Testis (tissue), 3 donors: ENCODE results near the gene HSPA6. TPM values are rescaled to one million over a fixed set of nuclear protein-coding genes. Genes with fewer than 3 reads are reported as not detected.
"Not testable (repeated sequence)": the region's sequence is repeated elsewhere in the genome, so short reads cannot be mapped to it uniquely, and the experiment has no call there.

Source experiments
- DNase-seq: peaks from one replicate; pipeline ENCODE4 v3.0.0-alpha.2; 2019
- H3K27ac ChIP-seq, 2 donors: fragments of 200-600 bp; sonication (generic); one replicate each; pipeline ENCODE4 v1.5.1; 2019
- H3K27me3 ChIP-seq: fragments of 200-600 bp; sonication (generic); one replicate; pipeline ENCODE4 v1.5.1; 2019
- H3K36me3 ChIP-seq: fragments of 200-600 bp; sonication (generic); one replicate; pipeline ENCODE4 v1.5.1; 2017; ENCODE audit warnings: low read depth; ENCODE audit errors: missing control alignments
- H3K4me1 ChIP-seq: fragments of 200-600 bp; sonication (generic); one replicate; pipeline ENCODE4 v1.5.1; 2019
- H3K4me3 ChIP-seq, 2 donors: fragments of 200-600 bp; sonication (generic); one replicate each; pipeline ENCODE4 v1.5.1; 2017 to 2019
- H3K9me3 ChIP-seq: fragments of 200-600 bp; sonication (generic); one replicate; pipeline ENCODE4 v1.5.1; 2017
- WGBS, 2 donors: methylation state at CpG; one replicate each; pipeline ENCODE4 v1.1.5; 2018; 5-methylcytosine and 5-hydroxymethylcytosine counted together
- intact Hi-C: fragments of 100-400 bp; cut with DNase I; formaldehyde crosslinking; loops from one replicate; pipeline ENCODE4 v1.15.1; 2023; ENCODE audit warnings: low total_unique reads
- polyA plus RNA-seq: library from polyadenylated mRNA; stranded (reverse); fragments of 350-450 nt; fragmentation: Illumina TruSeq; extraction: RNeasy Lipid Tissue Mini Kit (QIAGEN cat#74804); gene quantifications from one replicate; pipeline ENCODE4 v1.2.3, GENCODE V29; 2014; ENCODE audit warnings: low read depth, low replicate concordance; ENCODE audit not compliant: insufficient read depth
- total RNA-seq, 2 donors: library from RNA; depleted of rRNA; stranded (reverse); fragments of >200 nt; gene quantifications; one replicate each; pipeline ENCODE4 v1.2.3, GENCODE V29; 2016

The HSPA6 gene
- total and polyA plus RNA-seq, 3 donors from 2014 or later = 0.94 to 2.8 (median 2.5) TPM

DNA sequence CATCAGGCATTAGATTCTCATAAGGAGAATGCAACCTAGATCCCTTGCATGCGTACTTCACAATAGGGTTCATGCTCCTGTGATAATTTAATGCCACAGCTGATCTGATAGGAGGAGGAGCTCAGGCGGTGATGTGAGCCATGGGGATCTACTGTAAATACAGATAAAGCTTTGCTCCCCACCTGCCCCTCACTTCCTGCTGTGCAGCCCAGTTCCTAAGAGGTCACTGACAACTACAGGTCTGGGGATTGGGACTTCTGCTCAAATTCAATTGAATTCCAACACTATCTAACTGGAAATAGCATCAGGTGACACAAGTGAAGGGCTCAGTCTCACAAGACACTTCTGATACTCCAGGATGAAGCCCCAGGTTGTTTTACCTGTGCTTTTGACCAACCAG is 32.6 kb downstream of the HSPA6 start:
- H3K36me3 ChIP-seq, H3K9me3 ChIP-seq, H3K27ac ChIP-seq, intact Hi-C loops, H3K27me3 ChIP-seq, H3K4me3 ChIP-seq, DNase-seq, H3K4me1 ChIP-seq: not testable (repeated sequence)
- WGBS, 2 donors = 89% methylated on average over 2 of the region's 2 CpGs; no CpG with 5 or more reads in 1 of the 2 donors

- H3K4me3 ChIP-seq, DNase-seq, H3K27me3 ChIP-seq, H3K9me3 ChIP-seq, H3K27ac ChIP-seq, intact Hi-C loops, H3K4me1 ChIP-seq, H3K36me3 ChIP-seq: not testable (repeated sequence)
- WGBS, 2 donors = 65 to 80% methylated on average over 2 to 5 of the region's 6 CpGs
These were observed 33.4 kb downstream of the HSPA6 start for GRCh38 chr1:161557506-161558450.

DNA sequence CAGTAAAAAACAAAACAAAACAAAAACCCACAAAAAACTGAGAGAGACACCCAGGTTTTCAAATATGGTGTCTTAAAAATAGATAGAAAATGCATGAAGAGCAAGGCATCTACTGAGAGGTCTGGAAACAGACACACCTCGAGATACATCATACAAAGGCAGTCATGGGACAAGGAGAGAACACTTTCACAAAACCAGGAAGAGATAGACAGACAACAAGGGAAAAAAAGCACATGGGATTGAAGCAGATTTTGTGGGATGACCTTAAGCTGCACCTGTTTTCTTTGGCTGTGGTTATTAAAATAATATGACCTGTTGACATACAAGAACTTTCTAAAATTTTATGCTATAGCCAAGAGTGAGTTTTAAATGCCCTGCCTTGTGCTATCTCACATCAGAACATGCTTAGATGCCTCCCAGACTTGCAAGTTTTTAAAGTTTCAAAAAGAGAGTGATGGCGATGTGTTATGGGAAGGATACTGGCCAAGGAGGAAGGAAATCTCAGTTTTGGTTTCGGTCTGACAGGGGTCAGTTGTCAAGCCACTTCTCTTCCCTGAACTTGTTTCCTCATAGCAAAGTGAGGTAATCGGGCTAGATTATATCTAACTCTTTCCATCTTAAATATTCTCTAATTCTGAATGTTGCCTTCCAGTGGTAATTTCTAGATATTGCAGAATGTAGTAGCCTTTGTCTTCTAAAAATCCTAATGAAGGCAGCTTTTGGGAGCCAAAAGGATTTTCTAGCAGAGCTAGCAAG is 36.8 kb downstream of the HSPA6 start:
- H3K27ac ChIP-seq, H3K36me3 ChIP-seq, H3K4me3 ChIP-seq, H3K4me1 ChIP-seq, H3K9me3 ChIP-seq, H3K27me3 ChIP-seq, intact Hi-C loops, DNase-seq: not testable (repeated sequence)
- WGBS, 2 donors = 60 to 67% methylated on average over 4 of the region's 4 CpGs

DNA sequence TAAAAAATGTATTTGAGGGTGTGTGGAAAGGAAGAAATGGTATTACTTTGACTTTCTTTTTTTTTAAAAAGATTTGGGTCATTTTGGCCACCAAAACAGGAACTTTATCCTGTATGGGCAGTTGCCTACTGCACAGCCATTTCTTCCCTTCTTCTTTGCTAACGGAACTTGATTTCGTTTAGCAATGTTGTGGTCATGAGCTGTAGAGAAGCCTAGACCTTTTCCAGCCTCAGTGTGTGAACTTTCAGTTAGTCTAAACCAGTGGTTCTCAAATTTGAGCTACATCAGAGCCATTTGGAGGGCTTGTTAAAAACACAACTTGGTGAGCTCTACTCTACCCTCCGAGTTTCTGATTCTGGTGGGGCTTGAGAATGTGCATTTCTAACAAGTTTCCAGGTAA is 38.1 kb downstream of the HSPA6 start:
- intact Hi-C loops = not testable (repeated sequence)
- WGBS, 2 donors = 76 to 88% methylated on average over 3 of the region's 3 CpGs

DNA sequence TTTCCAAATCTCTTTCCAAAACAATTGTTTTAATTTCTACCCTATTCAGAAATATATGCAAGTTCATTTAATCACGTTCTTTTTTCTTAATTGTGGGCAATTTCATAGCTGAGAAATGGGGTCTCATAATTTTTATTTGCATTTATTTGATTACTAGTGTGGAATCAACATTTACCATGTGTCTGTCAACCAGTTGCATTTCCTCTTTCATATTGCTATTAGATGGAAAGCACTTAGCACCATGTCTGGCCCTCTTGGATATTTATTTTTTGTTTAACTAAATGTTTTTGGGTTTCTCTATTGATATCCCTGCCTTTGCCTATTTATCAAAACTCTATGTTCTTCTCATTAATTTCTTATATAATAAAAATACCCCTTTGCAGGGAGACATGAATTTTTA is 39.2 kb downstream of the HSPA6 start:
- H3K9me3 ChIP-seq, H3K27ac ChIP-seq, DNase-seq, intact Hi-C loops, H3K36me3 ChIP-seq, H3K4me1 ChIP-seq, H3K27me3 ChIP-seq, H3K4me3 ChIP-seq: not testable (repeated sequence)
- 44 to 57% methylated on average over 1 of the region's 1 CpG for WGBS, 2 donors

More for the DNA sequence above, 38.1 kb downstream of the HSPA6 start:
- not testable (repeated sequence) for H3K4me1 ChIP-seq, H3K36me3 ChIP-seq, H3K9me3 ChIP-seq, H3K27ac ChIP-seq, H3K27me3 ChIP-seq, H3K4me3 ChIP-seq, DNase-seq

DNA sequence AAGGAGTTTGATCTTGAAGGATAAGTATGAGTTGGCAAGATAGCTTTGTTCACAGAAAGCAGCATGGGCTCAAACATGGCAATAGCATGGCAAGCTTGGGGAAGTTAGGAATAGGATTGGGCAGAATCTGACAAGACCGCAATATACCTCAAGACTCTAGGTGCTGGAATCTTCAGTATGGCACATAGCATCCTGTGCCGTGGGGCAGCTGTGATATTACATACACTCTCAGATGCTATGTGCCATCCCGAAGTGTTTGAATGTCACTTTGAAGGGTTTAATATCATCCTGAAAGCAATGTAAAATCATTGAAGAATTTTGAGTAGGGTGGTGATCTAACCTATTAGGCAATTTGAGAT is 42.2 kb downstream of the HSPA6 start:
- H3K9me3 ChIP-seq, H3K36me3 ChIP-seq, H3K27ac ChIP-seq, DNase-seq, intact Hi-C loops, H3K4me3 ChIP-seq, H3K4me1 ChIP-seq, H3K27me3 ChIP-seq: not testable (repeated sequence)
- WGBS, 2 donors = 75 to 80% methylated on average over 1 of the region's 3 CpGs

GRCh38 chr1:161571703-161572102 is 47.4 kb downstream of the HSPA6 start:
- H3K4me1 ChIP-seq, H3K9me3 ChIP-seq, H3K27me3 ChIP-seq, H3K36me3 ChIP-seq, intact Hi-C loops, H3K4me3 ChIP-seq, H3K27ac ChIP-seq, DNase-seq: not testable (repeated sequence)
- 79 to 100% methylated on average over 2 of the region's 8 CpGs for WGBS, 2 donors

Other genes starting within 250 kb of the HSPA6 start
- gene MPZ, start 214.6 kb upstream of the HSPA6 start, total RNA-seq = 1 to 10 TPM; 2.3 to 4.2 TPM
- gene MPZ, start 214.6 kb upstream of the HSPA6 start, polyA plus RNA-seq = 4.7 TPM
- gene SDHC, start 210.2 kb upstream of the HSPA6 start, total RNA-seq = 10 to 100 TPM; 55.3 to 84.2 TPM
- 188 TPM for gene SDHC, start 210.2 kb upstream of the HSPA6 start, polyA plus RNA-seq
- gene CFAP126, start 156.7 kb upstream of the HSPA6 start, total RNA-seq = 10 to 100 TPM in 1 of 2 donors, 1 to 10 TPM in 1; 3.8 to 13.9 TPM
- 45.4 TPM for gene CFAP126, start 156.7 kb upstream of the HSPA6 start, polyA plus RNA-seq
- gene FCGR2A, start 19.1 kb upstream of the HSPA6 start, total RNA-seq = 10 to 100 TPM in 1 of 2 donors, 1 to 10 TPM in 1; 7.2 to 19.9 TPM
- 15.4 TPM for gene FCGR2A, start 19.1 kb upstream of the HSPA6 start, polyA plus RNA-seq
- gene FCGR3A, start 25.3 kb downstream of the HSPA6 start, total RNA-seq = 1 to 10 TPM; 2.0 to 5.5 TPM
- 25.7 TPM for gene FCGR3A, start 25.3 kb downstream of the HSPA6 start, polyA plus RNA-seq
- under 1 TPM in 1 of 2 donors, not detected in 1; 0.37 TPM for gene FCGR3B, start 106.6 kb downstream of the HSPA6 start, total RNA-seq
- gene FCGR3B, start 106.6 kb downstream of the HSPA6 start, polyA plus RNA-seq = 2.5 TPM
- gene FCGR2B, start 138.6 kb downstream of the HSPA6 start, total RNA-seq = 1 to 10 TPM; 1.1 to 5.8 TPM
- gene FCGR2B, start 138.6 kb downstream of the HSPA6 start, polyA plus RNA-seq = 16.1 TPM
- not detected for gene FCRLA, start 182.7 kb downstream of the HSPA6 start, total RNA-seq
- gene FCRLA, start 182.7 kb downstream of the HSPA6 start, polyA plus RNA-seq = 0.50 TPM
- gene FCRLB, start 197.0 kb downstream of the HSPA6 start, total RNA-seq = under 1 TPM; 0.63 to 0.68 TPM
- gene FCRLB, start 197.0 kb downstream of the HSPA6 start, polyA plus RNA-seq = 0.53 TPM
- gene DUSP12, start 225.2 kb downstream of the HSPA6 start, total RNA-seq = 10 to 100 TPM; 23.6 to 31.8 TPM
- gene DUSP12, start 225.2 kb downstream of the HSPA6 start, polyA plus RNA-seq = 21.8 TPM
- 10 to 100 TPM; 38.0 to 38.2 TPM for gene ATF6, start 241.8 kb downstream of the HSPA6 start, total RNA-seq
- 22.6 TPM for gene ATF6, start 241.8 kb downstream of the HSPA6 start, polyA plus RNA-seq